Activated CD4-positive, alpha-beta T cell treated with anti-CD3 and anti-CD28 coated beads for 4 hours (primary cell): Measurements from ENCODE around the gene LRRC27.
"Not testable (repeated sequence)": the region's sequence is repeated elsewhere in the genome, so short reads cannot be mapped to it uniquely, and the experiment has no call there.

ENCODE experiments used
- DNase-seq, 2 donors: peaks; one replicate each; pipeline ENCODE4 v3.0.0-alpha.2; 2020

Gene LRRC27

GRCh38 chr10:132331601-132332432 lies at the start of gene LRRC27:
TSS of gene LRRC27 (plus strand) at chr10:132332193. CDS start at chr10:132333525, 1,332 bp downstream.
- peak; percentile 100 for DNase-seq

GRCh38 chr10:132282667-132283603 lies 49.1 kb upstream of the LRRC27 start:
- no peak for DNase-seq

GRCh38 chr10:132283604-132284382 lies 48.2 kb upstream of the LRRC27 start:
- no peak for DNase-seq

DNA sequence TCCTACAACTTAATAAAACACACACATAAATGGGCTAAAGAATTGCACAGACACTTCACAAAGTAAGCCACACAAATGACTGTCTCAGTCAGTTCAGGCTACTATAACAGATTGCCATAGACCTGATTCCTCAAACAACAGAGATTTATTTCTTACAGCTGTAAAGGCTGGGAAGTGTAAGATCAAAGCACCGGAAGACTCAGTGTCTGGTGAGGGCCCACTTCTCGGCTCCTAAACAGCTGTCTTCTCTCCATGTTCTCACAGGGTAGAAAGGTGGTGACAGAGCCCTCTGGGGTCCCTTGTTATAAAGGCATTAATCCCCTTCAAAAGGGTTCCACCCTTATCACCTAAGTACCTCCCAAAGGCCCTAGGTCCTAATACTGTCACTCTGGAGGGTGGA lies 42.6 kb upstream of the LRRC27 start:
- DNase-seq: no peak

- no peak for DNase-seq
Measured at GRCh38 chr10:132290631-132291030, 41.4 kb upstream of the LRRC27 start.

- DNase-seq: no peak
Measured at GRCh38 chr10:132291826-132292225, 40.2 kb upstream of the LRRC27 start.

DNA sequence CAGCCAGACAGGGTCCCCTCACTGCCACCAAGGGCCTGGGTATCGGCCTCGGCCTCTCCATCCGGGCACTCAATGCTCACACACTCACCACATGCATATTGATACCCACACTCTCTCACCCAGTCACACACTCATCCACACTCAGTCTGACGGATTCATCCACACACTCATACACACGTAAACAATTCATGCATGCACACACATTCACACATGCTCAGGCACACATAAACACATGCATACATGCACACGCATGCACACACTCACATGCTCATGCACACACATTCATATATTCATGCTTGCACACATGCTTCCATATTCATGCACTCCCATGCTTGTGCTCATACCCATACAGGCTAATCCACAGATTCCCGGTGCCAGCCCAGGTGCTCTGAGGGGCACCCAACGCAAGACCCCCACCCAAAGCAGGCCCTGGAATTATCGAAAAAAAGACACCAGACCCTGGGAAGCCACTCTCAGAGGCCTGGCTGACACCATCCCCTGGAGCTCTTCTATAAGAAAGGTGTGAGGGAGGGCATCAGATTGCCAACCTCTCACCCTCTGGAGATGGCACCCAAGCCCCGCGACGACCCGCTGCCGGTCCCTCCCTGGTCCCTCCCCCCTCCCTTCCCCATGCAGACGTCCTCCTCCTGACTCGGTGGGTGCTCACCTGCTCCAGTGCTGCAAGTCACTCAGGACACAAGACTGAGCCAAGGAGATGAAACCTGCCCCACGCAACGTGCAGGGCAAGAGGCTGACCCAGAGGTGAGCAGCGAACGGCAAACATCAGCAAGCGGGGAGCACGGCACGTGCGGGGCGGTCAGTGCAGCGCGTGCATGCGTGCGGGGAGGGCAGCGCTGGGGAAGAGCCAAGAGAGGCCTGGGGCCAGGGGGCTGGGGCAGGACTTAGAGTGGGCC lies 39.4 kb upstream of the LRRC27 start:
- DNase-seq: no peak

DNA sequence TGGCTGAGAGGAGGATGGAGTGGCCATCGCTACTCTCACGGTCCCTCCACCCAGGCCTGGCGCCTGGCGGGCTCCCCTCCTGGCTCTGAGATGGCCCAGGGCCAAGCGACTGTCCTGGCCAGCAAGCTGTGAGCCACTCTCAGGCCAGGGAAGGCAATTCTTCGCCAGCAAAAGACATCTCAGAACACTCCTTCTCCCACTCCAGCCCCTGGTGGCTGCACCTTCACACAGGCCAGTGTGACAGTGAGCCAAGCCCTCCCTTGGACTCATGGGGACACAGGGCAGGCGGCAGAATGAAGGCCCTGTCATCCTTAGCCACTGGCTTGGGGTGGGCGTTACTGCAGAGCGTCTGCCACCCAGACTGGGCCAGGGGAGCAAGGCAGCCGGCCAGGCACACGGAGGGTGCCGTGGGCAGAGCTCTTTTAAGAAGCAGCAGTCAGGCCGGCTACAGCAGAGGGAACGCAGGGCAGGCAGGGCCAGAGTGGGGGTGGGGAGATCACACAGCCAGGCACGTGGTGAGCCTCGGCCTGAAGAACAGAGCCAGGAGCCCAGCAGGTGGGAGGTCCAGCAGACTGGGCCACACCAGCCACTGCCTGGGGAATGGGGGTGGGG lies 38.7 kb upstream of the LRRC27 start:
- no peak for DNase-seq

DNA sequence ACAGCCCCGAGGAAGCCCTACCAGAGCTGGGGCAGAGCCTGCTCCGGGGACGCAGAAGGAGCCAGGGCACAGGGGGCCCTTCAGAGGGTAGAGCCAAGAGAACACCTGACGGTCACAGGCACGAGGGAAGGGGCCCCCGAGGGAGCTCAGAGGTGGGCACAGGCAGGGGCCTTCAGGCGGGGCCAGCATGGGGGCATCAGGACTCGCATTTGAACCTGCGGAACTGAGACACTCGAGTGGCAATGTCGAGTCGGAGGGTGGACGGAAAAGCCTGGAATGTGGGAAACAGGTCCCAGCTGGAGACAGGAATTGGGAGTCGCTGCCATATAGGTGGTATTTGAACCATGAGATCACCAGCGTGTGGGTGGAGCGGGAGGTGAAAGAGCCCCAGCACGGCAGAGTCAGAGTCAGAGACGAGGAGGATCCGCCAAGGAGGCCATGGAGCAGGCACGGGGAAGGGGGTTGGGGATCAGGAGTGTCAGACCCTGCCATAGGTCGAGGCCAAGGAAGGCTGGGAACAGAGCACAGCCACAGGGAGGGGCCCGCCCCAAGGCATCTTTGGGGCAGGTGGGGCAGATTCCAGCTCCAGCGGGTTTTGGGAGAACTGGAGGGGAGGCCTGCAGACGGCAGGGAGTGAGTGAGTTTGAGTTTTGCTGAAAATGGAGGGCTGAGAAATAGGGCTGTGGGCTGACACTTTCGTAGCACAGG lies 38.0 kb upstream of the LRRC27 start:
- DNase-seq: no peak

GRCh38 chr10:132294561-132295318 lies 37.3 kb upstream of the LRRC27 start:
- DNase-seq: no peak

DNA sequence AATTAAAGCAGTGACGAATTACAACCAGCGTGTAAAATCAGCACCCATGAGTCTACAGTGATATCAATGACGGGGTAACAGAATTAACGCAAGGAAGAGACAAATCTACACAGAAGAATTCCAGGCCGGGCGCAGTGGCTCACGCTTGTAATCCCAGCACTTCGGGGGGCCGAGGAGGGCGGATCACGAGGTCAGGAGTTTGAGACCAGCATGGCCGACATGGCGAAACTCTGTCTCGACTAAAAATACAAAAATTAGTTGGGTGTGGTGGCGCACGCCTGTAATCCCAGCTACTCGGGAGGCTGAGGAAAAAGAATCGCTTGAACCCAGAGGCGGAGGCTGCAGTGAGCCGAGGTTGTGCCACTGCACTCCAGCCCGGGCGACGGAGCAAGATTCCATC lies 36.5 kb upstream of the LRRC27 start:
- not testable (repeated sequence) for DNase-seq

GRCh38 chr10:132296666-132297443 lies 35.1 kb upstream of the LRRC27 start:
- no peak for DNase-seq

DNA sequence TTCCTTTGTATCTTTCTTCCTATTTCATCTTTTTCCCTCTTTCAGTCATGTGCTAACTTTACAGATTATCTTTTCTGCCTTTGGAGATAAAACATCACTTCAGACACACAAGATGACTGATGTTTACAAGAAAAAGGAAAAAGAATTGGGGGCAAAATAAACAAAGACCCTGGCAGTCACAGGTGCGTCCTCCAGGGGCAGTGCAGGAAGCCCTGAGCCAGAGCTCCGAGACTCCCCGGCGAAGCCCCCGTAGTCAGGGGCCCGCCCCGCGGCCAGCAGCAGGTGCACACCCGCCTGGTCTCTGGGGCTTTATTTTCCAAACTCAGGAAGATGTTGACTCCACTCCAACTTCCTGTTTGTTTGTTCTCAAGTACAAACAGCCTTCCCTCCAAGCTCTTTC lies 34.5 kb upstream of the LRRC27 start:
- no peak for DNase-seq

- no peak for DNase-seq
Measured at GRCh38 chr10:132298038-132298881, 33.7 kb upstream of the LRRC27 start.

- DNase-seq: no peak
Measured at GRCh38 chr10:132299371-132300336, 32.3 kb upstream of the LRRC27 start.

DNA sequence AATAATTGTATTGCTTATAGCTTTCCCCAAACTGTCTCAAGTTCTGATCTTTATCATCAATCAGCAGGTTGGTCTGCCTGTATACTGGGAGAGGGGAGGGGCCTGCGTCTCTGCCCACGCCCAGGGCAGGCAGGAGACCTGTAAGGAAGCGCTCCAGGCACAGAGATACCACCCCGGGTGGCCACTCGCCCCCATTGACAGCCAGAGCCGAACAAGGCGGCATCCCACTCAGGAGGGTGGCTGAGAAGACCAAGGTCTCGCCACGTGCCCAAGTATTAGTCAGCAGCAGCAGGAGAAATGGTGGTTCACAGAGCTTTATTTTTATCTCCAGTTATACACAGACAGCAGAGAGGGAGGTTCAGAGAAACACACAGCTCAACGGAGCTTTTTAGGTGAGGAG lies 31.4 kb upstream of the LRRC27 start:
- no peak for DNase-seq
